ENCODE measurements around the gene BAG3.
"Not testable (repeated sequence)": the region's sequence is repeated elsewhere in the genome, so short reads cannot be mapped to it uniquely, and the experiment has no call there.

Gene BAG3

GRCh38 chr10:119686465-119687191, 35.4 kb downstream of the BAG3 start:
- no peak overlapping the region for H3K4me3 ChIP-seq (ENCODE audit: low read length)
- no peak for TF ChIP-seq ZNF274 (IDR thresholded peaks at IDR 0.05; ENCODE audit: low read depth, low read length)

- no peak for TF ChIP-seq ZNF274 (IDR thresholded peaks at IDR 0.05; ENCODE audit: low read depth, low read length)
- H3K4me3 ChIP-seq (ENCODE audit: low read length) = no peak overlapping the region
Observed at GRCh38 chr10:119687192-119688032, 36.2 kb downstream of the BAG3 start.

- no peak overlapping the region for H3K4me3 ChIP-seq (ENCODE audit: low read length)
- TF ChIP-seq ZNF274 (IDR thresholded peaks at IDR 0.05; ENCODE audit: low read depth, low read length) = no peak
Observed at GRCh38 chr10:119688033-119688508, 36.9 kb downstream of the BAG3 start.

DNA sequence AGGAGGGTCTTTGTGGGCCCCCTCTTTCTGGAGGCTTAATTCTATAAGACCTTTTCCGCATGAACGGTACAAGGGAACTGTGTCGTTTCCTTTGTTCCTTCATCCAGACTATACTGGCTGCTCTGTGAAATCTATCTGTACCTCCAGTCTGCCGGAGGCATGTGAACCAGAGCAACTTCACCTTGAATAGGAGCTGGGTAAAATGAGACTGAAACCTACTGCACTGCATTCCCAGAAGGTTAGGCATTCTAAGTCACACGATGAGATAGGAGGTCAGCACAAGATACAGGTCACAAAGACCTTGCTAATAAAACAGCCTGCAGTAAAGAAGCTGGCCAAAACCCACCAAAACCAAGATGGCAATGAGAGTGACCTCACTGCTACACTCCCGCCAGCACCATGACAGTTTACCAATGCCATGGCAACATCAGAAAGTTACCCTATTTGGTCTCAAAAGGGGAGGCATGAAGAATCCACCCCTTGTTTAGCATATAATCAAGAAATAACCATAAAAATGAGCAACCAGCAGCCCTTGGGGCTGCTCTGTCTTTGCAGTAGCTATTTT, 37.9 kb downstream of the BAG3 start:
- no peak overlapping the region for H3K4me3 ChIP-seq (ENCODE audit: low read length)
- TF ChIP-seq ZNF274 (IDR thresholded peaks at IDR 0.05; ENCODE audit: low read depth, low read length) = no peak

DNA sequence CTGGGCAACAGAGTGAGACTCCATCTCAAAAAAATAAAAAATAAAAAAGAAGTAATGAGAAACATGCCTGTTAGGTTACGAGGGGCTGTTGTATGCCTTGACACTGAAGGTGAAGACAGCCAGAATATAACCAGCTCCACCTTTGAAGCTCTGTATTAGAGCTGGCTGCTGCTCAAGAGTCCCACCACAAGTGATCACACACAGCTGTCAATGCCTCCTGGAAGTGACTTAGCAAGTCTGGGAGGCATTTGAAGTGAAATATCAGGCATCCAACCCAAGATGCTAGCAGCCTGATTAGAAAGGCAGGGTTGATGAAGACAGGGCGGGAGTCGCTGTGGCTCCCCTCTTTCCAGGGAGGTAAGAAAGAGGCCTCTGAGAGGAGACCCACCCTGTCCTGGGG, 40.5 kb downstream of the BAG3 start:
- H3K4me3 ChIP-seq (ENCODE audit: low read length) = no peak overlapping the region
- TF ChIP-seq ZNF274 (IDR thresholded peaks at IDR 0.05; ENCODE audit: low read depth, low read length) = no peak

DNA sequence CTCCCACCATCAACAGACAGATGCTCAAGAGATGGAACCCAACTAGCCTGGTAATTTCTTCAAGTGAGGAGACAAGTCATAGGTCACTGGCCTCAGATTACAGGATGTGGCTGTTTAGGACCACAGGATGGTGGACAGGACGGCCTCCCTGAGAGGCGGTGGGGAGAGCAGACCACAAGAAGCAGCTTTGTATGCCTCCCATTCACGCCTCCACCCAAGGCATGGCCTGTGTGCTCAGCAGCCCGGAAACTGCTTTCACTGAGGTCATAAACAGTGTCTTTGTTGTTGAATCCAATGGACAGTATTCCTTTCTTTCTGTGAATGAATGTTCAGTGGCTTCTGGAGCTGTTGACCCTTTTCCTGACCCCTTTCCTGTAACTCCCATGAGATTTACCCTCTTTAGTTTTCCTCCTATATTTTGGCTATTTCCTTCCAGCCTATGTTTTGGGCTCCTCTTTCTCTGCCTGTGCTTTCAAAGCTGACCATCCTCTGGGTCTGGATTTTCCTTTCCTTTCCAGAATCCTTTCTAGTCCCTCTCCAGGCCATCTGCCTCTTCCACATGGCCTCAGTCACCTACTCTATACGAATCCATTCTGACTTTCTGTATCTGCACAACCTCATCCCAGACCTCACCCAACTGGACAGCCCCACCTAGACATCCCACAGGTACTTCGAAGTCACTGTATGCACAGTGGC, 42.2 kb downstream of the BAG3 start:
- TF ChIP-seq ZNF274 (IDR thresholded peaks at IDR 0.05; ENCODE audit: low read depth, low read length) = no peak
- H3K4me3 ChIP-seq (ENCODE audit: low read length) = no peak overlapping the region

DNA sequence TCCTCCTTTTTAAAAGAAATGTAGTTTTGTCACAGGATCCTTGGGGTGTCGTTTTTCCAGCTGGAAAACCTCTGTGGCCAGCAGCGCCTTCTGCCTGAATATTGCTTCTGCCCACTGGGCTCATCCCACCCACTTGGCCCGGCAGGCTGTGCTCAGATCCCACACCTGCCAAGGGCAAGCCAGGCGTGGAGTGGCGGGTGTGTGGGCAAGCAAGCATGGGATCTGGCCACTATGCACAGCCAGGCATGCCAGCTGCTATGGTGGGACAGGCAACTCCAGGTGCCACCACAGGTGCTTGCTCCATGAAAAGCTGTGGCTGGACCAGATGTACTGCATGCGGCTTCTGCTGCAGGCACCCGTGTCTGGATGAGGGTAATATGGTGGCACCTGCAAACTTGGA, 43.4 kb downstream of the BAG3 start:
- no peak overlapping the region for H3K4me3 ChIP-seq (ENCODE audit: low read length)
- no peak for TF ChIP-seq ZNF274 (IDR thresholded peaks at IDR 0.05; ENCODE audit: low read depth, low read length)

DNA sequence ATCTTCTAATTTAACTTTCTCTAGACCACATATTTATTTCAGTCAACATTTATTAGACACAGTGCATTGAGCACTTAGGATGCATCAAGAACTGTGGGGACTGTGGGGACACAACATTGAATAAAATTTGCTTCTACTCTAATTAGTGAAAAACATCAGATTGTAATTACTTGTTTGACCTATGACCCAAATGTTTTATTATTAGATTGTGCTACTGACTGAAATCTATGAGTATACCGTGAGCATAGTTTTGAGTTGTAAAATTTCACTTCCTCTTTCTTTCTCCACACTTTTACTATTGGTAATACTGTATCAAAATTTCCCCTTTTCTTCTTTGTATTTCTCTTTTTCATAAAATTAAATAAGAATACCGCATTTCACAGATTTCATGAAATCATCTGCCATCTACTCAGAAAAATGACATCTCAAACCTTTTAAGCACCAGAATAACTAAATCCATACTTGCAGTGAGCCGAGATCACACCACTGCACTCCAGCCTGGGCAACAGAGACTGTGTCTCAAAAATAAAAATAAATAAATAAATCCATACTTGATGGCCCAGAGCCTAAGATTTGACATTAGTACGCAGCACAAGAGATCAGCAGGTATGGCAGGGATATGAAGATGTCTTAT, 49.3 kb downstream of the BAG3 start:
- H3K4me3 ChIP-seq (ENCODE audit: low read length) = no peak overlapping the region
- no peak for TF ChIP-seq ZNF274 (IDR thresholded peaks at IDR 0.05; ENCODE audit: low read depth, low read length)

GRCh38 chr10:119701861-119702260, 50.7 kb downstream of the BAG3 start:
- no peak for TF ChIP-seq ZNF274 (IDR thresholded peaks at IDR 0.05; ENCODE audit: low read depth, low read length)
- no peak overlapping the region for H3K4me3 ChIP-seq (ENCODE audit: low read length)

GRCh38 chr10:119702583-119702982, 51.4 kb downstream of the BAG3 start:
- TF ChIP-seq ZNF274 (IDR thresholded peaks at IDR 0.05; ENCODE audit: low read depth, low read length) = no peak
- H3K4me3 ChIP-seq (ENCODE audit: low read length) = no peak overlapping the region

- no peak for TF ChIP-seq ZNF274 (IDR thresholded peaks at IDR 0.05; ENCODE audit: low read depth, low read length)
- no peak overlapping the region for H3K4me3 ChIP-seq (ENCODE audit: low read length)
Observed at GRCh38 chr10:119703903-119704508, 52.8 kb downstream of the BAG3 start.

- H3K4me3 ChIP-seq (ENCODE audit: low read length) = no peak overlapping the region; the same call in 1 of the 2 replicates
- no peak for TF ChIP-seq ZNF274 (IDR thresholded peaks at IDR 0.05; ENCODE audit: low read depth, low read length)
Observed at GRCh38 chr10:119705434-119705831, 54.3 kb downstream of the BAG3 start.

- no peak for TF ChIP-seq ZNF274 (IDR thresholded peaks at IDR 0.05; ENCODE audit: low read depth, low read length)
- H3K4me3 ChIP-seq (ENCODE audit: low read length) = no peak overlapping the region
Observed at GRCh38 chr10:119706521-119707278, 55.5 kb downstream of the BAG3 start.

GRCh38 chr10:119707331-119707730, 56.2 kb downstream of the BAG3 start:
- not testable (repeated sequence) for H3K4me3 ChIP-seq (ENCODE audit: low read length)

- H3K4me3 ChIP-seq (ENCODE audit: low read length) = not testable (repeated sequence)
Observed at GRCh38 chr10:119710935-119711334, 59.8 kb downstream of the BAG3 start.
